DOHH2 (cell line): ENCODE measurements around the gene MOK.

Experiments used
- EZH2phosphoT487 ChIP-seq: fragments of 200-600 bp; sonication (generic); IDR thresholded peaks from 2 replicates; pipeline ENCODE4 v1.6.1; 2017; ENCODE audit warnings: borderline replicate concordance, mild to moderate bottlenecking, antibody characterized with exemption, low read length, moderate library complexity, mixed read lengths
- TF ChIP-seq, protein P1 (sequence below): fragments of 200-600 bp; sonication (generic); IDR thresholded peaks from one replicate; pipeline ENCODE4 v1.5.1; 2014; ENCODE audit warnings: antibody characterized with exemption, mild to moderate bottlenecking, low read depth, low read length; ENCODE audit not compliant: poor library complexity, severe bottlenecking

DNA sequence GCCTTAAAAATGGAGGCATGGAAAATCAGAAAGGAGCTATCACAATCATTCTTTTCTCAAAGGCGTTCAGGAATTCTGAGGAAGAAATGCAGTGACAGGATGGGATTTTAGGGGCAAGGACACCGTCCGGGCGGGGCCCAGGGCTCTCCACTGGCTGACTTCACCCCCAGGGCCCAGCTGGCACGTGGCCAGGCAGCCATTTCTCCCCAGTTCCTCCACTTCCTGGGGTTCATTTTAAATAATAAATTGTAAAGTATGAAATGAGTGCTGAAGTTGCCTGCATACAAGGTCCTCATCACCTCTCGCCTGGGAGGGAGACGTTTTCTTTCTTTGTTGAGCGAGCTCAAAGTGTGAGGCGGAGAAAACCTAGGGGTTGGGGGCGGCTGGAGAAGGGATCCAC, 91.5 kb downstream of the MOK start:
- no peak for TF ChIP-seq EZH2phosphoT487
- TF ChIP-seq, protein P1, sequence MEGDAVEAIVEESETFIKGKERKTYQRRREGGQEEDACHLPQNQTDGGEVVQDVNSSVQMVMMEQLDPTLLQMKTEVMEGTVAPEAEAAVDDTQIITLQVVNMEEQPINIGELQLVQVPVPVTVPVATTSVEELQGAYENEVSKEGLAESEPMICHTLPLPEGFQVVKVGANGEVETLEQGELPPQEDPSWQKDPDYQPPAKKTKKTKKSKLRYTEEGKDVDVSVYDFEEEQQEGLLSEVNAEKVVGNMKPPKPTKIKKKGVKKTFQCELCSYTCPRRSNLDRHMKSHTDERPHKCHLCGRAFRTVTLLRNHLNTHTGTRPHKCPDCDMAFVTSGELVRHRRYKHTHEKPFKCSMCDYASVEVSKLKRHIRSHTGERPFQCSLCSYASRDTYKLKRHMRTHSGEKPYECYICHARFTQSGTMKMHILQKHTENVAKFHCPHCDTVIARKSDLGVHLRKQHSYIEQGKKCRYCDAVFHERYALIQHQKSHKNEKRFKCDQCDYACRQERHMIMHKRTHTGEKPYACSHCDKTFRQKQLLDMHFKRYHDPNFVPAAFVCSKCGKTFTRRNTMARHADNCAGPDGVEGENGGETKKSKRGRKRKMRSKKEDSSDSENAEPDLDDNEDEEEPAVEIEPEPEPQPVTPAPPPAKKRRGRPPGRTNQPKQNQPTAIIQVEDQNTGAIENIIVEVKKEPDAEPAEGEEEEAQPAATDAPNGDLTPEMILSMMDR = no peak
